HepG2 (cell line): ENCODE measurements around the gene NUP35. TPM values are rescaled to one million over a fixed set of nuclear protein-coding genes. Genes with fewer than 3 reads are reported as not detected.
A peak's percentile ranks its signal among the peaks of the same experiment; 100 is the strongest.

Experiments
- ATF3 ChIP-seq: sonication (generic); formaldehyde crosslinking; IDR thresholded peaks from 2 replicates; pipeline ENCODE4 v1.4.0; 2020; ENCODE audit warnings: missing genetic modification reagents
- ELF1 ChIP-seq: sonication (generic); formaldehyde crosslinking; IDR thresholded peaks from 2 replicates; pipeline ENCODE4 v1.4.0; 2020; ENCODE audit warnings: missing genetic modification reagents
- HDAC6 ChIP-seq: fragments of 200-600 bp; sonication (generic); IDR thresholded peaks from 2 replicates; pipeline ENCODE4 v1.7.0; 2017; ENCODE audit warnings: mild to moderate bottlenecking, antibody characterized with exemption, low read length, low read depth
- HOMEZ ChIP-seq: IDR thresholded peaks from 2 replicates; pipeline ENCODE4 v1.6.1; 2016; ENCODE audit warnings: low read depth
- IKZF1 ChIP-seq: fragments of 450-650 bp; IDR thresholded peaks from 2 replicates; pipeline ENCODE4 v1.7.1; 2016
- KDM5A ChIP-seq: fragments of 200-600 bp; sonication (generic); IDR thresholded peaks from 2 replicates; pipeline ENCODE4 v1.7.0; 2018; ENCODE audit warnings: antibody characterized with exemption, mild to moderate bottlenecking, low read length, borderline replicate concordance
- MATR3 ChIP-seq: sonication (generic); formaldehyde crosslinking; IDR thresholded peaks from 2 replicates; pipeline ENCODE4 v1.4.0; 2020; ENCODE audit warnings: missing genetic modification reagents
- POLR2AphosphoS5 ChIP-seq: IDR thresholded peaks from 2 replicates; pipeline ENCODE4 v1.6.1; 2012; ENCODE audit warnings: low read depth, low read length
- SP5 ChIP-seq: IDR thresholded peaks from 2 replicates; pipeline ENCODE4 v1.6.1; 2016; ENCODE audit warnings: low read depth, borderline replicate concordance
- SSRP1 ChIP-seq: IDR thresholded peaks from 2 replicates; pipeline ENCODE4 v1.6.1; 2016; ENCODE audit warnings: control low read depth
- ZBTB43 ChIP-seq: sonication (generic); formaldehyde crosslinking; conservative IDR thresholded peaks from 2 replicates; pipeline ENCODE4 v1.4.0; 2020; ENCODE audit warnings: missing genetic modification reagents
- ZC3H4 ChIP-seq: sonication (generic); formaldehyde crosslinking; IDR thresholded peaks from 2 replicates; pipeline ENCODE4 v1.4.0; 2020; ENCODE audit warnings: missing genetic modification reagents, borderline replicate concordance
- ZNF207 ChIP-seq: fragments of 450-650 bp; IDR thresholded peaks from 2 replicates; pipeline ENCODE4 v1.6.1; 2016; ENCODE audit warnings: antibody characterized with exemption, borderline replicate concordance
- ZNF317 ChIP-seq: sonication (generic); formaldehyde crosslinking; IDR thresholded peaks from 2 replicates; pipeline ENCODE4 v1.5.0; 2020; ENCODE audit warnings: mild to moderate bottlenecking, missing genetic modification reagents
- ZNF329 ChIP-seq: sonication (generic); formaldehyde crosslinking; IDR thresholded peaks from 2 replicates; pipeline ENCODE4 v1.9.0; 2021; ENCODE audit warnings: low read depth, mild to moderate bottlenecking, missing genetic modification reagents
- ZNF350 ChIP-seq: sonication (generic); formaldehyde crosslinking; IDR thresholded peaks from 2 replicates; pipeline ENCODE4 v1.4.0; 2020; ENCODE audit warnings: mild to moderate bottlenecking, low read depth, missing genetic modification reagents, borderline replicate concordance
- ZNF570 ChIP-seq: sonication (generic); formaldehyde crosslinking; IDR thresholded peaks from 2 replicates; pipeline ENCODE4 v1.4.0; 2020; ENCODE audit warnings: mild to moderate bottlenecking, missing genetic modification reagents, borderline replicate concordance
- ZNF660 ChIP-seq: sonication (generic); formaldehyde crosslinking; IDR thresholded peaks from 2 replicates; pipeline ENCODE4 v1.5.1; 2020; ENCODE audit warnings: mild to moderate bottlenecking, low read depth, missing genetic modification reagents, borderline replicate concordance
- ZNF709 ChIP-seq: sonication (generic); formaldehyde crosslinking; IDR thresholded peaks from 2 replicates; pipeline ENCODE4 v1.5.0; 2020; ENCODE audit warnings: mild to moderate bottlenecking, missing genetic modification reagents
- ZNF720 ChIP-seq: sonication (generic); formaldehyde crosslinking; IDR thresholded peaks from 2 replicates; pipeline ENCODE4 v1.4.0; 2020; ENCODE audit warnings: missing genetic modification reagents
- ZNF883 ChIP-seq: sonication (generic); formaldehyde crosslinking; IDR thresholded peaks from 2 replicates; pipeline ENCODE4 v1.5.1; 2020; ENCODE audit warnings: mild to moderate bottlenecking, missing genetic modification reagents; ENCODE audit errors: not compliant biosample characterization
- polyA plus RNA-seq, 8 experiments: library from polyadenylated mRNA; depleted of rRNA in 3 of 8; stranded (reverse) in 7 of 8; unstranded in 1 of 8; fragments of >200 nt; fragmentation: Illumina TruSeq in 4 of 8; extraction: Trizol in 4 of 8; gene quantifications; 2 replicates each; pipeline versions ENCODE4 v1.2.1 to v1.2.3, GENCODE V29; 2011 to 2016; ENCODE audit warnings: low read depth in 4 of 8, missing spikeins in 1 of 8, mixed read lengths in 1 of 8; ENCODE audit not compliant: insufficient read depth in 1 of 8
- total RNA-seq, 5 experiments: library from RNA; depleted of rRNA; stranded (reverse); fragments of >200 nt; fragmentation: Illumina TruSeq; extraction: Trizol; gene quantifications; 2 replicates each; pipeline ENCODE4 v1.2.3, GENCODE V29; 2016; ENCODE audit warnings: low read depth in 1 of 5
- TF ChIP-seq, protein P1 (sequence below): sonication (generic); formaldehyde crosslinking; IDR thresholded peaks from 2 replicates; pipeline ENCODE4; 2020; ENCODE audit warnings: missing genetic modification reagents, mild to moderate bottlenecking, borderline replicate concordance
- TF ChIP-seq, protein P2 (sequence below): sonication (generic); formaldehyde crosslinking; IDR thresholded peaks from 2 replicates; pipeline ENCODE4 v1.4.0; 2020; ENCODE audit warnings: missing genetic modification reagents, borderline replicate concordance

Gene NUP35
- total and polyA plus RNA-seq, 2 of the 13 experiments (the other 11 are each of a cell fraction or from before 2014, with no cell fraction given) = 16.9 to 53.6 TPM

DNA sequence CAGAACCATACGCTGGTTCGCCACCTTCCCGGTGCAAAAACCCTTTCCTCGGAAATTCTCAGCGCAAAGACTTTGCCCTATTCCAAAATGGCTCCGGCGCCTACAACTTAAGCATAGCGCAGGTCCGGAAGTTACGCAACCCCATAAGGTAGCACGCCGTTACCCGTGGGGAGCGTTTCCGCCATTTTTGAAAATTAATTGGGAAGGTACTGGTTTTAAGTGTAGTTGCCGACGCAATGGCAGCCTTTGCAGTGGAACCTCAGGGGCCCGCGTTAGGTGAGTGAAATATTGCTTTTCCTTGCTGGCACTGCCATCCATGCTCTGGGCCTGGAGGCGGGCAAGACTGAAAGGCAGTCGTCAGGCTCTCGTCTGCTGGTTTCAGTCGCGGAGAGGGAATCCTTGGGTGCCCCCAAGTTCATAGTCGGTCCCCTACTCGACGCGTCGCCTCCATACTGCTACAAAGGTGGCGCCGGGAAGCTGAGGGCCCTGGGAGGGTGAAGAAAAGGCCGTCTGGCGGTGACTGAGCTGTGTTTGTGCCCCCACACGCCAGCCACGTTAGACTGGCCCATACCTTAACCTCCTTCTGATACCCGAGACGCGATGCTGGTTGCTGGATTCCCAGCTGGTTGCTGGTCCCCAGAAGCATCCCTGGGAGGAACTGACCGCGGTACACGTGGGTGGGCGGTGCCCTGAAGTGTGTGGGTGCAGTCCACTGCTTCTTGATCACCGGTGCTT lies at the start of gene NUP35 (continued):
- TF ChIP-seq ATF3 (peak; percentile 26; the same call in 1 of the 2 replicates), ZNF207 (no peak), ZNF720 (CRISPR knock-in tag) (peak; percentile 76; the same call in 1 of the 2 replicates), ZNF329 (CRISPR knock-in tag) (no peak), HDAC6 (no peak), ZNF317 (CRISPR knock-in tag) (peak; percentile 62; the same call in 1 of the 2 replicates), ZNF660 (CRISPR knock-in tag) (no peak), ZC3H4 (0 out of 2 replicates have a peak, but pooled peaks have one; percentile 67), ZNF883 (peak; percentile 91), ELF1 (CRISPR knock-in tag) (peak; percentile 84), KDM5A (peak; percentile 74; the same call in 1 of the 2 replicates), ZNF709 (CRISPR knock-in tag) (peak; percentile 86; the same call in 1 of the 2 replicates), IKZF1 (no peak), ZNF570 (CRISPR knock-in tag) (no peak), SP5 (CRISPR knock-in tag) (peak; percentile 28; the same call in 1 of the 2 replicates), HOMEZ (CRISPR knock-in tag) (peak; percentile 71; the same call in 1 of the 2 replicates), POLR2AphosphoS5 (peak; percentile 93), SSRP1 (no peak; the same call in 1 of the 2 replicates), ZBTB43 (peak; percentile 62; the same call in 1 of the 2 replicates), MATR3 (no peak), ZNF350 (CRISPR knock-in tag) (peak; percentile 86; the same call in 1 of the 2 replicates)
- TF ChIP-seq, protein P1, sequence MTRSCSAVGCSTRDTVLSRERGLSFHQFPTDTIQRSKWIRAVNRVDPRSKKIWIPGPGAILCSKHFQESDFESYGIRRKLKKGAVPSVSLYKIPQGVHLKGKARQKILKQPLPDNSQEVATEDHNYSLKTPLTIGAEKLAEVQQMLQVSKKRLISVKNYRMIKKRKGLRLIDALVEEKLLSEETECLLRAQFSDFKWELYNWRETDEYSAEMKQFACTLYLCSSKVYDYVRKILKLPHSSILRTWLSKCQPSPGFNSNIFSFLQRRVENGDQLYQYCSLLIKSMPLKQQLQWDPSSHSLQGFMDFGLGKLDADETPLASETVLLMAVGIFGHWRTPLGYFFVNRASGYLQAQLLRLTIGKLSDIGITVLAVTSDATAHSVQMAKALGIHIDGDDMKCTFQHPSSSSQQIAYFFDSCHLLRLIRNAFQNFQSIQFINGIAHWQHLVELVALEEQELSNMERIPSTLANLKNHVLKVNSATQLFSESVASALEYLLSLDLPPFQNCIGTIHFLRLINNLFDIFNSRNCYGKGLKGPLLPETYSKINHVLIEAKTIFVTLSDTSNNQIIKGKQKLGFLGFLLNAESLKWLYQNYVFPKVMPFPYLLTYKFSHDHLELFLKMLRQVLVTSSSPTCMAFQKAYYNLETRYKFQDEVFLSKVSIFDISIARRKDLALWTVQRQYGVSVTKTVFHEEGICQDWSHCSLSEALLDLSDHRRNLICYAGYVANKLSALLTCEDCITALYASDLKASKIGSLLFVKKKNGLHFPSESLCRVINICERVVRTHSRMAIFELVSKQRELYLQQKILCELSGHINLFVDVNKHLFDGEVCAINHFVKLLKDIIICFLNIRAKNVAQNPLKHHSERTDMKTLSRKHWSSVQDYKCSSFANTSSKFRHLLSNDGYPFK = peak; percentile 97
- TF ChIP-seq, protein P2, sequence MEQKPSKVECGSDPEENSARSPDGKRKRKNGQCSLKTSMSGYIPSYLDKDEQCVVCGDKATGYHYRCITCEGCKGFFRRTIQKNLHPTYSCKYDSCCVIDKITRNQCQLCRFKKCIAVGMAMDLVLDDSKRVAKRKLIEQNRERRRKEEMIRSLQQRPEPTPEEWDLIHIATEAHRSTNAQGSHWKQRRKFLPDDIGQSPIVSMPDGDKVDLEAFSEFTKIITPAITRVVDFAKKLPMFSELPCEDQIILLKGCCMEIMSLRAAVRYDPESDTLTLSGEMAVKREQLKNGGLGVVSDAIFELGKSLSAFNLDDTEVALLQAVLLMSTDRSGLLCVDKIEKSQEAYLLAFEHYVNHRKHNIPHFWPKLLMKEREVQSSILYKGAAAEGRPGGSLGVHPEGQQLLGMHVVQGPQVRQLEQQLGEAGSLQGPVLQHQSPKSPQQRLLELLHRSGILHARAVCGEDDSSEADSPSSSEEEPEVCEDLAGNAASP (CRISPR knock-in tag) = peak; percentile 54
